ENCODE results near the gene DSTYK.

The DSTYK gene

DNA sequence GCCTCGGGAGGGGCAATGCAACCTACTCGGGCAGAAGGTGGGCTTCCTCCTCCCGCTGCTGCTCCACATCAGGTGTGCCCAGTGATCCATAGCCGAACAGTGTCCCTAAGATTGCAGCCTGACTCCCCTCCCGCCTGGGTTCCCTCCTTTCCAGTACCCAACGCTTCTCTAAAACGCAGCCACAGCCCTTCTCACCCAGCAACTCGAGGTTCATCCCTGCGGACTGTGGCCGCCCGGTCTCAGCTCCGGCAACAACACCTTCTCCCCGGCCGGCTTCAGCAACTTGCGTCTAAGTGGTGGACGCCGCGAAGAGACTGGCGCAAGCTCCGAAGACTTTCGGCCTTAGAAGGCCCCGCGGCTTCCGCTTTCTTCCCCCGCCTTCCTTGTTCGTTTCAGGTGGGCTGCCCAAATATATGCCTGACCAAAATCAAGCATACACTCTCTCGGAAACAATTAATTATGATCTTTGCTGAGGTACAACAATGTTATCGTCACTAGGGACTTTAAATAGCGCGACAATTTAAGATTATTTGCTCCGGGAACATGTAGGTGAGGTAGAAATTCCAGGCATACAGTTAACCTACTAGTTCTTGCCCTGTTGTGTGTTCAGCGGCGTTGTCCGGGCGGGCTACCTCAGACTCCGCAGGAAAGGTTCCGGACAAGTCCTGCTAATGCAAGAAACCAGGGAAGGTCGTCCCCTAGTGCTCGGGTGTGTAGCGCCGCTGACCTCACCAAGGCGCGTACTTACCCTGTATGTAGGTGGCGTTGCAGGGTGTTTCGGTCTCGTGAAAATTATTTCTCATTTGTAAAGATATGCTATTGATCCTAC lies 89.6 kb downstream of the DSTYK start, which contains the start of gene RBBP5 (continued):
- TF ChIP-seq, protein P1, sequence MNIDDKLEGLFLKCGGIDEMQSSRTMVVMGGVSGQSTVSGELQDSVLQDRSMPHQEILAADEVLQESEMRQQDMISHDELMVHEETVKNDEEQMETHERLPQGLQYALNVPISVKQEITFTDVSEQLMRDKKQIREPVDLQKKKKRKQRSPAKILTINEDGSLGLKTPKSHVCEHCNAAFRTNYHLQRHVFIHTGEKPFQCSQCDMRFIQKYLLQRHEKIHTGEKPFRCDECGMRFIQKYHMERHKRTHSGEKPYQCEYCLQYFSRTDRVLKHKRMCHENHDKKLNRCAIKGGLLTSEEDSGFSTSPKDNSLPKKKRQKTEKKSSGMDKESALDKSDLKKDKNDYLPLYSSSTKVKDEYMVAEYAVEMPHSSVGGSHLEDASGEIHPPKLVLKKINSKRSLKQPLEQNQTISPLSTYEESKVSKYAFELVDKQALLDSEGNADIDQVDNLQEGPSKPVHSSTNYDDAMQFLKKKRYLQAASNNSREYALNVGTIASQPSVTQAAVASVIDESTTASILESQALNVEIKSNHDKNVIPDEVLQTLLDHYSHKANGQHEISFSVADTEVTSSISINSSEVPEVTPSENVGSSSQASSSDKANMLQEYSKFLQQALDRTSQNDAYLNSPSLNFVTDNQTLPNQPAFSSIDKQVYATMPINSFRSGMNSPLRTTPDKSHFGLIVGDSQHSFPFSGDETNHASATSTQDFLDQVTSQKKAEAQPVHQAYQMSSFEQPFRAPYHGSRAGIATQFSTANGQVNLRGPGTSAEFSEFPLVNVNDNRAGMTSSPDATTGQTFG (tag by site-specific recombination; IDR thresholded peaks at IDR 0.05; ENCODE audit: borderline replicate concordance): peak; percentile 95
- TF ChIP-seq, protein P2, sequence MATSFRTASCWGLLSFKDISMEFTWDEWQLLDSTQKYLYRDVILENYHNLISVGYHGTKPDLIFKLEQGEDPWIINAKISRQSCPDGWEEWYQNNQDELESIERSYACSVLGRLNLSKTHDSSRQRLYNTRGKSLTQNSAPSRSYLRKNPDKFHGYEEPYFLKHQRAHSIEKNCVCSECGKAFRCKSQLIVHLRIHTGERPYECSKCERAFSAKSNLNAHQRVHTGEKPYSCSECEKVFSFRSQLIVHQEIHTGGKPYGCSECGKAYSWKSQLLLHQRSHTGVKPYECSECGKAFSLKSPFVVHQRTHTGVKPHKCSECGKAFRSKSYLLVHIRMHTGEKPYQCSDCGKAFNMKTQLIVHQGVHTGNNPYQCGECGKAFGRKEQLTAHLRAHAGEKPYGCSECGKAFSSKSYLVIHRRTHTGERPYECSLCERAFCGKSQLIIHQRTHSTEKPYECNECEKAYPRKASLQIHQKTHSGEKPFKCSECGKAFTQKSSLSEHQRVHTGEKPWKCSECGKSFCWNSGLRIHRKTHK (tag by site-specific recombination; IDR thresholded peaks at IDR 0.05): 0 out of 2 replicates have a peak, but pooled peaks have one; percentile 24
- TF ChIP-seq, protein P3, sequence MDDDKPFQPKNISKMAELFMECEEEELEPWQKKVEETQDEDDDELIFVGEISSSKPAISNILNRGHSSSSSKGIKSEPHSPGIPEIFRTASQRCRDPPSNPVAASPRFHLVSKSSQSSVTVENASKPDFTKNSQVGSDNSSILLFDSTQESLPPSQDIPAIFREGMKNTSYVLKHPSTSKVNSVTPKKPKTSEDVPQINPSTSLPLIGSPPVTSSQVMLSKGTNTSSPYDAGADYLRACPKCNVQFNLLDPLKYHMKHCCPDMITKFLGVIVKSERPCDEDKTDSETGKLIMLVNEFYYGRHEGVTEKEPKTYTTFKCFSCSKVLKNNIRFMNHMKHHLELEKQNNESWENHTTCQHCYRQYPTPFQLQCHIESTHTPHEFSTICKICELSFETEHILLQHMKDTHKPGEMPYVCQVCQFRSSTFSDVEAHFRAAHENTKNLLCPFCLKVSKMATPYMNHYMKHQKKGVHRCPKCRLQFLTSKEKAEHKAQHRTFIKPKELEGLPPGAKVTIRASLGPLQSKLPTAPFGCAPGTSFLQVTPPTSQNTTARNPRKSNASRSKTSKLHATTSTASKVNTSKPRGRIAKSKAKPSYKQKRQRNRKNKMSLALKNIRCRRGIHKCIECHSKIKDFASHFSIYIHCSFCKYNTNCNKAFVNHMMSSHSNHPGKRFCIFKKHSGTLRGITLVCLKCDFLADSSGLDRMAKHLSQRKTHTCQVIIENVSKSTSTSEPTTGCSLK (tag by site-specific recombination; IDR thresholded peaks at IDR 0.05): no peak
- TF ChIP-seq, protein P4, sequence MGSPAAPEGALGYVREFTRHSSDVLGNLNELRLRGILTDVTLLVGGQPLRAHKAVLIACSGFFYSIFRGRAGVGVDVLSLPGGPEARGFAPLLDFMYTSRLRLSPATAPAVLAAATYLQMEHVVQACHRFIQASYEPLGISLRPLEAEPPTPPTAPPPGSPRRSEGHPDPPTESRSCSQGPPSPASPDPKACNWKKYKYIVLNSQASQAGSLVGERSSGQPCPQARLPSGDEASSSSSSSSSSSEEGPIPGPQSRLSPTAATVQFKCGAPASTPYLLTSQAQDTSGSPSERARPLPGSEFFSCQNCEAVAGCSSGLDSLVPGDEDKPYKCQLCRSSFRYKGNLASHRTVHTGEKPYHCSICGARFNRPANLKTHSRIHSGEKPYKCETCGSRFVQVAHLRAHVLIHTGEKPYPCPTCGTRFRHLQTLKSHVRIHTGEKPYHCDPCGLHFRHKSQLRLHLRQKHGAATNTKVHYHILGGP (tag by site-specific recombination; IDR thresholded peaks at IDR 0.05): peak; percentile 50
- TF ChIP-seq ZNF19 (tag by site-specific recombination; IDR thresholded peaks at IDR 0.05; ENCODE audit: low read depth): no peak
- peak; percentile 87; the same call in 1 of the 2 replicates for TF ChIP-seq ZNF624 (tag by site-specific recombination; IDR thresholded peaks at IDR 0.05)
- TF ChIP-seq, protein P5, sequence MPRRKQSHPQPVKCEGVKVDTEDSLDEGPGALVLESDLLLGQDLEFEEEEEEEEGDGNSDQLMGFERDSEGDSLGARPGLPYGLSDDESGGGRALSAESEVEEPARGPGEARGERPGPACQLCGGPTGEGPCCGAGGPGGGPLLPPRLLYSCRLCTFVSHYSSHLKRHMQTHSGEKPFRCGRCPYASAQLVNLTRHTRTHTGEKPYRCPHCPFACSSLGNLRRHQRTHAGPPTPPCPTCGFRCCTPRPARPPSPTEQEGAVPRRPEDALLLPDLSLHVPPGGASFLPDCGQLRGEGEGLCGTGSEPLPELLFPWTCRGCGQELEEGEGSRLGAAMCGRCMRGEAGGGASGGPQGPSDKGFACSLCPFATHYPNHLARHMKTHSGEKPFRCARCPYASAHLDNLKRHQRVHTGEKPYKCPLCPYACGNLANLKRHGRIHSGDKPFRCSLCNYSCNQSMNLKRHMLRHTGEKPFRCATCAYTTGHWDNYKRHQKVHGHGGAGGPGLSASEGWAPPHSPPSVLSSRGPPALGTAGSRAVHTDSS (tag by site-specific recombination; IDR thresholded peaks at IDR 0.05): peak; percentile 78
- peak; percentile 92 for TF ChIP-seq ZNF184 (tag by site-specific recombination; IDR thresholded peaks at IDR 0.05)
- no peak for TF ChIP-seq ZNF404 (tag by site-specific recombination; IDR thresholded peaks at IDR 0.05)
- peak; percentile 65; the same call in 1 of the 2 replicates for TF ChIP-seq ZNF302 (tag by site-specific recombination; IDR thresholded peaks at IDR 0.05; ENCODE audit: low read depth)
- TF ChIP-seq ZNF239 (tag by site-specific recombination; IDR thresholded peaks at IDR 0.05): no peak; the same call in 1 of the 2 replicates
- TF ChIP-seq ZNF214 (tag by site-specific recombination; IDR thresholded peaks at IDR 0.05; ENCODE audit: borderline replicate concordance): no peak
- TF ChIP-seq ZNF37A (tag by site-specific recombination; IDR thresholded peaks at IDR 0.05): no peak; the same call in 1 of the 2 replicates
- peak; percentile 97 for TF ChIP-seq KLF16 (tag by site-specific recombination; IDR thresholded peaks at IDR 0.05)
- no peak for TF ChIP-seq ZNF677 (tag by site-specific recombination; IDR thresholded peaks at IDR 0.05)
- TF ChIP-seq, protein P6, sequence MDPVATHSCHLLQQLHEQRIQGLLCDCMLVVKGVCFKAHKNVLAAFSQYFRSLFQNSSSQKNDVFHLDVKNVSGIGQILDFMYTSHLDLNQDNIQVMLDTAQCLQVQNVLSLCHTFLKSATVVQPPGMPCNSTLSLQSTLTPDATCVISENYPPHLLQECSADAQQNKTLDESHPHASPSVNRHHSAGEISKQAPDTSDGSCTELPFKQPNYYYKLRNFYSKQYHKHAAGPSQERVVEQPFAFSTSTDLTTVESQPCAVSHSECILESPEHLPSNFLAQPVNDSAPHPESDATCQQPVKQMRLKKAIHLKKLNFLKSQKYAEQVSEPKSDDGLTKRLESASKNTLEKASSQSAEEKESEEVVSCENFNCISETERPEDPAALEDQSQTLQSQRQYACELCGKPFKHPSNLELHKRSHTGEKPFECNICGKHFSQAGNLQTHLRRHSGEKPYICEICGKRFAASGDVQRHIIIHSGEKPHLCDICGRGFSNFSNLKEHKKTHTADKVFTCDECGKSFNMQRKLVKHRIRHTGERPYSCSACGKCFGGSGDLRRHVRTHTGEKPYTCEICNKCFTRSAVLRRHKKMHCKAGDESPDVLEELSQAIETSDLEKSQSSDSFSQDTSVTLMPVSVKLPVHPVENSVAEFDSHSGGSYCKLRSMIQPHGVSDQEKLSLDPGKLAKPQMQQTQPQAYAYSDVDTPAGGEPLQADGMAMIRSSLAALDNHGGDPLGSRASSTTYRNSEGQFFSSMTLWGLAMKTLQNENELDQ (tag by site-specific recombination; IDR thresholded peaks at IDR 0.05; ENCODE audit: low read depth): no peak
- no peak; the same call in 1 of the 2 replicates for TF ChIP-seq ZNF416 (tag by site-specific recombination; IDR thresholded peaks at IDR 0.05)
- TF ChIP-seq TRIM28 (IDR thresholded peaks at IDR 0.05; ENCODE audit: borderline replicate concordance, low read length): peak; percentile 96
- TF ChIP-seq SCRT1 (tag by site-specific recombination; IDR thresholded peaks at IDR 0.05; ENCODE audit: borderline replicate concordance): 0 out of 2 replicates have a peak, but pooled peaks have one; percentile 58
- no peak for TF ChIP-seq ZNF596 (tag by site-specific recombination; IDR thresholded peaks at IDR 0.05)
- peak; percentile 28 for TF ChIP-seq SETDB1 (IDR thresholded peaks at IDR 0.05; ENCODE audit: insufficient read length, low read length)
- TF ChIP-seq ZFP3 (tag by site-specific recombination; IDR thresholded peaks at IDR 0.05; ENCODE audit: low read depth): no peak
- TF ChIP-seq ZFP37 (tag by site-specific recombination; IDR thresholded peaks at IDR 0.05): peak; percentile 99
- TF ChIP-seq ZNF292 (tag by site-specific recombination; IDR thresholded peaks at IDR 0.05; ENCODE audit: borderline replicate concordance, low read depth): no peak
- TF ChIP-seq ZNF791 (tag by site-specific recombination; IDR thresholded peaks at IDR 0.05): no peak
- TF ChIP-seq ZBTB7A (tag by site-specific recombination; IDR thresholded peaks at IDR 0.05; ENCODE audit: low read depth): peak; percentile 96
- peak; percentile 98 for TF ChIP-seq ZNF391 (tag by site-specific recombination; IDR thresholded peaks at IDR 0.05; ENCODE audit: borderline replicate concordance, low read depth)
- TF ChIP-seq ZNF549 (tag by site-specific recombination; IDR thresholded peaks at IDR 0.05): no peak

All from HEK293 (cell line).